Left ventricle myocardium inferior (tissue), 1 donor: ENCODE data around the gene ZFP28. TPM values are rescaled to one million over a fixed set of nuclear protein-coding genes. Genes with fewer than 3 reads are reported as not detected.

Experiments used
- DNase-seq: peaks from one replicate; pipeline ENCODE4 v3.0.0-alpha.2; 2020
- H3K27ac ChIP-seq: fragments of 200-600 bp; replicated peaks from 2 replicates; pipeline ENCODE4 v1.8.0; 2021
- H3K27me3 ChIP-seq: fragments of 200-600 bp; 2 replicates; pipeline ENCODE4 v1.8.0; 2021; ENCODE audit warnings: low read depth
- H3K36me3 ChIP-seq: fragments of 200-600 bp; 2 replicates; pipeline ENCODE4 v1.8.0; 2021
- H3K4me1 ChIP-seq: fragments of 200-600 bp; 2 replicates; pipeline ENCODE4 v1.8.0; 2021
- H3K4me3 ChIP-seq: fragments of 200-600 bp; 2 replicates; pipeline ENCODE4 v1.8.0; 2021; ENCODE audit warnings: mild to moderate bottlenecking, moderate library complexity
- H3K9me3 ChIP-seq: fragments of 200-600 bp; replicated peaks from 2 replicates; pipeline ENCODE4 v1.8.0; 2021
- CTCF ChIP-seq: fragments of 200-600 bp; IDR thresholded peaks from 2 replicates; pipeline ENCODE4 v1.8.0; 2021; ENCODE audit warnings: antibody characterized with exemption, mild to moderate bottlenecking, borderline replicate concordance
- intact Hi-C: fragments of 100-400 bp; cut with micrococcal nuclease; formaldehyde crosslinking; loops from one replicate; pipeline ENCODE4 v1.11.0; 2022
- total RNA-seq: library from RNA; stranded (reverse); fragmentation: NEBNext Ultra II Directional; extraction: Animal tissue kit (Norgen Biotek cat#: 25700); gene quantifications from one replicate; pipeline ENCODE4 v1.2.1, GENCODE V29; 2021
- donor health status: DM: no; HTN: yes; CAD: no; lungs with severe emphysema.

Gene ZFP28
- total RNA-seq, 1 donor from 2014 or later, result 6.0 TPM

- peaks cover 100% of the 10 kb centered on the region for H3K9me3 ChIP-seq
- H3K4me1 ChIP-seq, result no peaks in the 10 kb centered on the region
- no peak for TF ChIP-seq CTCF
- H3K36me3 ChIP-seq, result peaks cover 100% of the 10 kb centered on the region
- no peak overlapping the region for H3K27ac ChIP-seq
- DNase-seq, result no peak
- H3K27me3 ChIP-seq, result no peaks in the 10 kb centered on the region
- no peak overlapping the region for H3K4me3 ChIP-seq
- intact Hi-C loops, result no loop called here
These were observed 35.2 kb downstream of the ZFP28 start for GRCh38 chr19:56573914-56574313.

GRCh38 chr19:56577719-56578602 is 39.2 kb downstream of the ZFP28 start:
- H3K36me3 ChIP-seq, result peaks cover 100% of the 10 kb centered on the region

GRCh38 chr19:56594446-56594782 is 55.7 kb downstream of the ZFP28 start:
- H3K36me3 ChIP-seq, result peaks cover 18% of the 10 kb centered on the region
- peaks cover 24% of the 10 kb centered on the region for H3K4me1 ChIP-seq
- intact Hi-C loops, result no loop called here
- no peak for DNase-seq
- peak overlapping the region; percentile 85 for H3K27ac ChIP-seq
- no peak for TF ChIP-seq CTCF
- H3K4me3 ChIP-seq, result peak overlapping the region; percentile 98
- H3K9me3 ChIP-seq, result peaks cover 38% of the 10 kb centered on the region
- H3K27me3 ChIP-seq, result no peaks in the 10 kb centered on the region

More at GRCh38 chr19:56577719-56578602, 39.2 kb downstream of the ZFP28 start:
- DNase-seq, result no peak
- Histone ChIP-seq H3K4me1 (no peaks in the 10 kb centered on the region), H3K27me3 (no peaks in the 10 kb centered on the region), H3K4me3 (no peak overlapping the region), H3K9me3 (peaks cover 100% of the 10 kb centered on the region), H3K27ac (no peak overlapping the region)
- intact Hi-C loops, result no loop called here
- no peak for TF ChIP-seq CTCF

- peaks cover 33% of the 10 kb centered on the region for H3K9me3 ChIP-seq
- DNase-seq, result peak; percentile 92
- peaks cover 18% of the 10 kb centered on the region for H3K36me3 ChIP-seq
- H3K4me3 ChIP-seq, result peak within 1 kb of the TSS; percentile 98
- peaks cover 24% of the 10 kb centered on the region for H3K4me1 ChIP-seq
- peak within 1 kb of the TSS; percentile 85 for H3K27ac ChIP-seq
- no peak for TF ChIP-seq CTCF
- H3K27me3 ChIP-seq, result no peaks in the 10 kb centered on the region
- intact Hi-C loops, result no loop called here
These were observed 56.2 kb downstream of the ZFP28 start, which contains the start of gene ZNF71 for GRCh38 chr19:56594783-56595547. Gene ZNF71, plus strand, starts transcription at chr19:56595302. Its CDS starts 6,257 bp downstream, at chr19:56601559.

GRCh38 chr19:56595548-56595899 is 56.8 kb downstream of the ZFP28 start:
- peaks cover 19% of the 10 kb centered on the region for H3K36me3 ChIP-seq
- intact Hi-C loops, result no loop called here

More at GRCh38 chr19:56595548-56595899, 56.8 kb downstream of the ZFP28 start:
- Histone ChIP-seq H3K9me3 (peaks cover 29% of the 10 kb centered on the region), H3K27ac (peak overlapping the region; percentile 85), H3K27me3 (no peaks in the 10 kb centered on the region), H3K4me1 (peaks cover 24% of the 10 kb centered on the region), H3K4me3 (peak overlapping the region; percentile 98)
- TF ChIP-seq CTCF, result no peak
- DNase-seq, result no peak
